RWPE2 (cell line): Measurements from ENCODE around the gene NMRK1.

Source experiments
- ATAC-seq: fragments of 200-7000 bp; cut with Tn5 transposase; 3 replicates; pipeline ENCODE4 v1.9.1; 2021; ENCODE audit warnings: low read depth
- DNase-seq: peaks from one replicate; pipeline ENCODE4 v3.0.0-alpha.2; 2020; ENCODE audit warnings: low spot score
- H3K27ac ChIP-seq: fragments of 450-650 bp; 2 replicates; pipeline ENCODE4 v1.5.1; 2017; ENCODE audit warnings: mild to moderate bottlenecking; ENCODE audit not compliant: poor library complexity, severe bottlenecking
- H3K27me3 ChIP-seq: fragments of 250-450 bp; sonication (Bioruptor Pico); 2 replicates; pipeline ENCODE4 v1.5.1; 2021; ENCODE audit warnings: mild to moderate bottlenecking, moderate library complexity; ENCODE audit not compliant: insufficient read depth, poor library complexity, severe bottlenecking
- H3K36me3 ChIP-seq: fragments of 250-450 bp; sonication (Bioruptor Pico); 2 replicates; pipeline ENCODE4 v1.5.1; 2020; ENCODE audit warnings: low read depth, mild to moderate bottlenecking, moderate library complexity
- H3K4me1 ChIP-seq: fragments of 250-450 bp; sonication (Bioruptor Pico); 2 replicates; pipeline ENCODE4 v1.5.1; 2021; ENCODE audit warnings: mild to moderate bottlenecking, moderate library complexity; ENCODE audit not compliant: insufficient read depth, poor library complexity, severe bottlenecking
- H3K4me3 ChIP-seq: fragments of 250-450 bp; sonication (Bioruptor Pico); 2 replicates; pipeline ENCODE4 v1.5.1; 2021; ENCODE audit warnings: mild to moderate bottlenecking, moderate library complexity; ENCODE audit not compliant: severe bottlenecking
- H3K9me3 ChIP-seq: fragments of 250-450 bp; sonication (Bioruptor Pico); 2 replicates; pipeline ENCODE4 v1.5.1; 2021; ENCODE audit warnings: mild to moderate bottlenecking, moderate library complexity; ENCODE audit not compliant: severe bottlenecking
- CTCF ChIP-seq: fragments of 450-650 bp; IDR thresholded peaks from one replicate; pipeline ENCODE4 v1.5.1; 2017; ENCODE audit warnings: mild to moderate bottlenecking, moderate library complexity; ENCODE audit not compliant: poor library complexity, severe bottlenecking

The NMRK1 gene

GRCh38 chr9:75065510-75065909 is 22.4 kb downstream of the NMRK1 start:
- Histone ChIP-seq H3K36me3 (no peaks in the 10 kb centered on the region), H3K27me3 (no peaks in the 10 kb centered on the region), H3K27ac (no peak overlapping the region), H3K4me1 (peaks cover 8% of the 10 kb centered on the region), H3K4me3 (no peak overlapping the region), H3K9me3 (no peaks in the 10 kb centered on the region)
- TF ChIP-seq CTCF: no peak
- ATAC-seq: no peak
- DNase-seq: no peak

DNA sequence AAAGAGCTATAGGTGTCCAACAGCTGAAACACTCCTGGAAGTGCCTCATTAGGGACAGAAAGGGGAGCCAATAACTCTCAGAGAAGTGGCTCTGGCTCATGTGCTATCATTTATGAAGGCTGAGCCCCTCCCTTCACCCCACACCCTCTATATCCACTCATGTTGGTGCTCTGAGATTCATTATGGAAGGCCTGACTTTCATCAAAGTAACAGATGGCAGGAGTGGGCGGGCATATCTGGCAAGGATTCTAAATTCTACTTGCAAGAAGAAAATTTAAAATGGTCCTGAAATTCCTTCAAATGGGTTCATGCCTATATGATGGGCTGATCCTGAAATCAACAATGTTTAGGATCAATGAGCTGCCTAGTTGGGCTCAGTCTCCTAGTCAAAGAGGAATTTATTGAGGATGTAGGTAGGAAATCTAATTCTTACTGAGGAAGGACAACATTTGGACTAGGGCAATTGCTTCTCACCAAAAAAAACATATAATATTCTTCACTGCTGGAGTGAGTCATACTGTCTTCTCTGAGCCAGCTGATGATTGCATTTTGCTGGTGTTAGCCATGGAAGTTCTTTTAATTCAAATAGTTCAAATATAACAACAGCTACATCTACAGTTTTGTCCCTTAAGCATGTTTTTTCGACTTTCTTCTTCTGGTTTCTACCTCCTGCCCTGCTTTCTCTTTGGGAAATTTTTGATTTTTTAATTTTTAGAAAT is 23.5 kb downstream of the NMRK1 start:
- peaks cover 8% of the 10 kb centered on the region for H3K4me1 ChIP-seq
- H3K9me3 ChIP-seq: no peaks in the 10 kb centered on the region
- no peak overlapping the region for H3K4me3 ChIP-seq
- H3K36me3 ChIP-seq: no peaks in the 10 kb centered on the region
- no peaks in the 10 kb centered on the region for H3K27me3 ChIP-seq
- H3K27ac ChIP-seq: no peak overlapping the region
- no peak for DNase-seq
- no peak for ATAC-seq
- TF ChIP-seq CTCF: no peak

- DNase-seq (no peak), ATAC-seq (peak; percentile 79)
- TF ChIP-seq CTCF: no peak
Measured at GRCh38 chr9:75063556-75064305, 24.2 kb downstream of the NMRK1 start.

GRCh38 chr9:75061169-75061568 is 26.8 kb downstream of the NMRK1 start:
- no peaks in the 10 kb centered on the region for H3K36me3 ChIP-seq
- peaks cover 8% of the 10 kb centered on the region for H3K4me1 ChIP-seq
- TF ChIP-seq CTCF: no peak
- H3K4me3 ChIP-seq: no peak overlapping the region
- H3K9me3 ChIP-seq: no peaks in the 10 kb centered on the region
- no peak for DNase-seq
- ATAC-seq: no peak
- H3K27me3 ChIP-seq: no peaks in the 10 kb centered on the region
- no peak overlapping the region for H3K27ac ChIP-seq

More at GRCh38 chr9:75063556-75064305, 24.2 kb downstream of the NMRK1 start:
- Histone ChIP-seq H3K27ac (no peak overlapping the region), H3K4me1 (peaks cover 8% of the 10 kb centered on the region), H3K4me3 (no peak overlapping the region), H3K36me3 (no peaks in the 10 kb centered on the region), H3K27me3 (no peaks in the 10 kb centered on the region), H3K9me3 (no peaks in the 10 kb centered on the region)
